ENCODE measurements around the gene FHIT. TPM values are rescaled to one million over a fixed set of nuclear protein-coding genes. Genes with fewer than 3 reads are reported as not detected.

Gene FHIT
- total RNA-seq, 2 donors from 2014 or later: 10.4 to 15.8 TPM

DNA sequence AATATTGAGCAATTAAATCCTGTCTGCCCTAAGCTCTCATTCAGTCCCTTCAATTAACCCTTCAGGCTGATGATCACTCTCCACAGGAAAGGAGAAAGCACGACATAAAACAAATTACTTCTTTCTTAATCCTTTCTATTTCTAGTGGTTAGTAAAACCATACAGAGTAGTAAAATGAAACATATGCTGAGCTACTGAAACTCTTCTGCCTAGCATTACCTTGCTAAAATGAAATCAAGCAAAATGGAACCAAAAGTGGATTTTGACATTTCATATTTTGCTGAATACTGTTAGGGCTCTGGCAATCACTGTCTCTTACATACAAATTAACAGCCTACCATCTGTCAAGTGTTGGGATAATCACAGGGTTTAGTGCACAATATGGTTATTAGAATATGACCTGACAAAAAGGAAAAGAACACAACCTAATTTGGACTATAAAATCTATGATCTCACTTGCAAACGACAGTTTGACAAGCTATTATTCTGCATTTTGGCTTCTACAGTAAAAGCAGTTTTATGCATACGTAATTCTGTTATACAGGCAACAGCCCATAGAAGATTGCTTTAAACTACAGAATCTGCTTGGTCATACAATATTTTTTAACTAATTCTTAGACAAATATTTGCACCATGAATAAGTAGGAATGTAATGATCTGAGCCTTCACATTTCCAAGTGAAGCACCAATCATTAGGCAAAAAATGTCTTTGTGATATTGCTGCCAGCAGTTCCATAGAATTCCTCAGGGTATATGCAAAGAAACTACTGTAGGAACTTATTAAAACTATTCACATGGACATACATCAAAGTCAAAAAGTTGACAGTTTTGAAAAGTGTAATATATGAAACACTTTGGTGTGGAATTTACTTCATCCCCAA, 105.0 kb downstream of the FHIT start:
- Histone ChIP-seq H3K4me1 (no peaks in the 10 kb centered on the region), H3K27ac (no peak overlapping the region), H3K27me3 (no peaks in the 10 kb centered on the region), H3K9me3 (no peaks in the 10 kb centered on the region), H3K36me3 (replicated peaks in 1 of 2; ENCODE audit: insufficient read depth in 1 of 2, low read depth in 2 of 2) (no peaks in the 10 kb centered on the region), H3K4me3 (no peak overlapping the region)
- TF ChIP-seq, protein P1, sequence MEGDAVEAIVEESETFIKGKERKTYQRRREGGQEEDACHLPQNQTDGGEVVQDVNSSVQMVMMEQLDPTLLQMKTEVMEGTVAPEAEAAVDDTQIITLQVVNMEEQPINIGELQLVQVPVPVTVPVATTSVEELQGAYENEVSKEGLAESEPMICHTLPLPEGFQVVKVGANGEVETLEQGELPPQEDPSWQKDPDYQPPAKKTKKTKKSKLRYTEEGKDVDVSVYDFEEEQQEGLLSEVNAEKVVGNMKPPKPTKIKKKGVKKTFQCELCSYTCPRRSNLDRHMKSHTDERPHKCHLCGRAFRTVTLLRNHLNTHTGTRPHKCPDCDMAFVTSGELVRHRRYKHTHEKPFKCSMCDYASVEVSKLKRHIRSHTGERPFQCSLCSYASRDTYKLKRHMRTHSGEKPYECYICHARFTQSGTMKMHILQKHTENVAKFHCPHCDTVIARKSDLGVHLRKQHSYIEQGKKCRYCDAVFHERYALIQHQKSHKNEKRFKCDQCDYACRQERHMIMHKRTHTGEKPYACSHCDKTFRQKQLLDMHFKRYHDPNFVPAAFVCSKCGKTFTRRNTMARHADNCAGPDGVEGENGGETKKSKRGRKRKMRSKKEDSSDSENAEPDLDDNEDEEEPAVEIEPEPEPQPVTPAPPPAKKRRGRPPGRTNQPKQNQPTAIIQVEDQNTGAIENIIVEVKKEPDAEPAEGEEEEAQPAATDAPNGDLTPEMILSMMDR (IDR thresholded peaks at IDR 0.05): no peak
- no peak for TF ChIP-seq POLR2A (IDR thresholded peaks at IDR 0.05)
- DNase-seq (no peak), ATAC-seq (no peak)
- WGBS, 2 donors: 62 to 80% methylated on average over 3 of the region's 3 CpGs
- intact Hi-C loops (cut with DNase I): no loop called here

DNA sequence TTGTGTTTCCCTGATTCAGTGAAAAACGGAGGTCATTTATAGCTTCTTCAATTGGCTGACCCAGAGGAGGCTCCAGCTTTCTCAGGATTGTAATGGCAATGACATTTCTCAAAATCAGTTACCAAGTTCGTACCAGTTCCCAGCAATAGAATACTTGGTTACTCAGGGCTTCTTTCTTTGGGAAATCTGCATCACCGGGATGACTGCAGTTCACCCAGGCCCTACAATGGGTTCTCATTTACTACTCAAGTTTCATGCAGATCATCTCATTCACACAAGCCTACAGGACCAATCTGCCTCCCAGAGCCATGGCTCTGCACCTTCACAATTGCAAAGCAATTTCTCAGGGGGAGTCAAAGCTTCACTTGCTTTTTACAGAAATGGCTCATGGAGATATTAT, 109.6 kb downstream of the FHIT start:
- 83 to 89% methylated on average over 3 of the region's 3 CpGs for WGBS, 2 donors
- ATAC-seq (no peak), DNase-seq (no peak)
- Histone ChIP-seq H3K36me3 (replicated peaks in 1 of 2; ENCODE audit: insufficient read depth in 1 of 2, low read depth in 2 of 2) (no peaks in the 10 kb centered on the region), H3K9me3 (no peaks in the 10 kb centered on the region), H3K27me3 (no peaks in the 10 kb centered on the region), H3K4me3 (no peak overlapping the region), H3K27ac (no peak overlapping the region), H3K4me1 (no peaks in the 10 kb centered on the region)
- TF ChIP-seq, protein P1 (IDR thresholded peaks at IDR 0.05): no peak
- no peak for TF ChIP-seq POLR2A (IDR thresholded peaks at IDR 0.05)
- intact Hi-C loops (cut with DNase I): no loop called here

DNA sequence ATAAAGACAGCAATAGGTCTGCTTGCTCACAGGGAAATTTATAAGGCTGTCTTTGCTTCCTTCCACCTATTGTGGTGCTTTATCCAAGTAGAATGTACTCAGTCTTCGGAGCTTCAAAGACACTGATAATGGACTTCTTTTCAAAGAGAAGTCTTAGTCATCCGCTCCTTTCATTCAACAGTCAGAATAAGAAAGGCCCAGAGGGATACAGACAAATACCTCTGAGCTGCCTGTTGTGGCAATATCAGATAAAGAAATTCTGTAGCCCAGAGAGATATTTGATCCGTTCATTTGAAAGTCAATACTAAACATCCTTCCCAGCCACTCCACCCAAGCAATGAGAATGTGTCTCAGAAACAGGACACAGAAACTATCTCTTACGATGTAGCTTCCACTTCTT, 110.0 kb downstream of the FHIT start:
- ATAC-seq (no peak), DNase-seq (no peak)
- H3K27me3 ChIP-seq: no peaks in the 10 kb centered on the region
- H3K9me3 ChIP-seq: no peaks in the 10 kb centered on the region
- H3K27ac ChIP-seq: no peak overlapping the region
- 87 to 93% methylated on average over 4 of the region's 4 CpGs for WGBS, 2 donors
- no peak overlapping the region for H3K4me3 ChIP-seq
- TF ChIP-seq, protein P1 (IDR thresholded peaks at IDR 0.05): no peak
- TF ChIP-seq POLR2A (IDR thresholded peaks at IDR 0.05): no peak
- intact Hi-C loops (cut with DNase I): no loop called here
- H3K36me3 ChIP-seq (replicated peaks in 1 of 2; ENCODE audit: insufficient read depth in 1 of 2, low read depth in 2 of 2): no peaks in the 10 kb centered on the region
- no peaks in the 10 kb centered on the region for H3K4me1 ChIP-seq

GRCh38 chr3:61139686-61140085, 111.6 kb downstream of the FHIT start:
- no peaks in the 10 kb centered on the region for H3K4me1 ChIP-seq
- H3K9me3 ChIP-seq: no peaks in the 10 kb centered on the region
- no peak for ATAC-seq
- intact Hi-C loops (cut with DNase I): no loop called here
- no peaks in the 10 kb centered on the region for H3K27me3 ChIP-seq
- no peak for DNase-seq
- H3K4me3 ChIP-seq: no peak overlapping the region
- H3K36me3 ChIP-seq (replicated peaks in 1 of 2; ENCODE audit: insufficient read depth in 1 of 2, low read depth in 2 of 2): no peaks in the 10 kb centered on the region
- no peak overlapping the region for H3K27ac ChIP-seq
- TF ChIP-seq, protein P1 (IDR thresholded peaks at IDR 0.05): no peak
- TF ChIP-seq POLR2A (IDR thresholded peaks at IDR 0.05): no peak
- 97% methylated on average over 4 of the region's 4 CpGs for WGBS, 2 donors

- TF ChIP-seq, protein P1 (IDR thresholded peaks at IDR 0.05): no peak
- no peak for TF ChIP-seq POLR2A (IDR thresholded peaks at IDR 0.05)
- no peaks in the 10 kb centered on the region for H3K4me1 ChIP-seq
- no peaks in the 10 kb centered on the region for H3K36me3 ChIP-seq (replicated peaks in 1 of 2; ENCODE audit: insufficient read depth in 1 of 2, low read depth in 2 of 2)
- H3K27ac ChIP-seq: no peak overlapping the region
- no peak overlapping the region for H3K4me3 ChIP-seq
- intact Hi-C loops (cut with DNase I): no loop called here
- no peak for ATAC-seq
- DNase-seq: no peak
- H3K27me3 ChIP-seq: no peaks in the 10 kb centered on the region
- no peaks in the 10 kb centered on the region for H3K9me3 ChIP-seq
- 94 to 96% methylated on average over 4 to 5 of the region's 5 CpGs for WGBS, 2 donors
Measured at GRCh38 chr3:61138401-61138800, 112.9 kb downstream of the FHIT start.
